Sigmoid colon (tissue), 7 donors: ENCODE measurements around the gene MYMX. TPM values are rescaled to one million over a fixed set of nuclear protein-coding genes. Genes with fewer than 3 reads are reported as not detected.
A peak's percentile ranks its signal among the peaks of the same experiment; 100 is the strongest.

Source experiments
- DNase-seq: peaks from one replicate; pipeline ENCODE4 v3.0.0-alpha.2; 2019
- H3K27ac ChIP-seq, 4 donors: fragments of 200-600 bp; sonication (generic); one replicate each; pipeline ENCODE4 v1.5.1; 2016 to 2019; ENCODE audit warnings: mild to moderate bottlenecking in 1 of 4
- H3K27me3 ChIP-seq, 3 donors: fragments of 200-600 bp; sonication (generic); one replicate each; pipeline ENCODE4 v1.5.1; 2019; ENCODE audit warnings: mild to moderate bottlenecking in 1 of 3
- H3K36me3 ChIP-seq, 4 donors: fragments of 200-600 bp; sonication (generic); one replicate each; pipeline ENCODE4 v1.5.1; 2016 to 2019
- H3K4me1 ChIP-seq, 4 donors: fragments of 200-600 bp; sonication (generic); one replicate each; pipeline ENCODE4 v1.5.1; 2017 to 2019
- H3K4me3 ChIP-seq, 4 donors: fragments of 200-600 bp; sonication (generic); one replicate each; pipeline ENCODE4 v1.5.1; 2017 to 2019; ENCODE audit warnings: mild to moderate bottlenecking in 2 of 4, moderate library complexity in 1 of 4
- H3K9me3 ChIP-seq, 4 donors: fragments of 200-600 bp in 3 of 4; sonication (generic) in 3 of 4; one replicate each; pipeline versions ENCODE4 v1.5.1 to v1.6.1; 2013 to 2019
- EP300 ChIP-seq, 4 donors: sonication (generic); formaldehyde crosslinking; IDR thresholded peaks; one replicate each; pipeline ENCODE4 v1.6.1; 2017; ENCODE audit warnings: antibody characterized with exemption in 4 of 4
- POLR2A ChIP-seq, 2 donors: fragments of 450-650 bp; IDR thresholded peaks; one replicate each; pipeline ENCODE4 v1.6.1; 2016; ENCODE audit warnings: antibody characterized with exemption in 2 of 2, mild to moderate bottlenecking in 2 of 2, moderate library complexity in 2 of 2
- POLR2AphosphoS5 ChIP-seq, 4 donors: sonication (generic); formaldehyde crosslinking; IDR thresholded peaks; one replicate each; pipeline ENCODE4 v1.6.1; 2017; ENCODE audit warnings: antibody characterized with exemption in 4 of 4
- WGBS, 2 donors: extraction: QIAGEN DNeasy Blood & Tissue Kit; methylation state at CpG; one replicate each; pipeline ENCODE4 v1.1.7; 2013; 5-methylcytosine and 5-hydroxymethylcytosine counted together
- intact Hi-C: fragments of 100-400 bp; cut with DNase I; formaldehyde crosslinking; loops from one replicate; pipeline ENCODE4 v1.15.1; 2023
- polyA plus RNA-seq, 3 donors: library from polyadenylated mRNA; stranded (reverse); fragments of 200-250 nt; gene quantifications; one replicate each; pipeline ENCODE4 v1.2.3, GENCODE V29; 2013
- total RNA-seq, 4 donors: library from RNA; depleted of rRNA; stranded (reverse); fragments of >200 nt; gene quantifications; one replicate each; pipeline ENCODE4 v1.1.0, GENCODE V29; 2016
- TF ChIP-seq, protein P1 (sequence below), 4 experiments: fragments of 450-650 bp in 3 of 4; fragments of 200-600 bp in 1 of 4; IDR thresholded peaks; one replicate each; pipeline ENCODE4 v1.5.1; 2016 to 2019; ENCODE audit warnings: antibody characterized with exemption in 4 of 4, mild to moderate bottlenecking in 3 of 4, moderate library complexity in 2 of 4
- donor health status: healthy with polysubstance abuse.
- donor health status: Bipolar disorder and iron deficiency.
- donor health status: healthy.

The MYMX gene
- total and polyA plus RNA-seq, 7 donors = 0.28 TPM; not detected in 6

GRCh38 chr6:44221961-44222335 is 5.2 kb downstream of the MYMX start:
- no peaks in the 10 kb centered on the region for H3K27me3 ChIP-seq
- H3K4me1 ChIP-seq = peaks cover 0 to 94% (median 89%) of the 10 kb centered on the region in 4 donors
- DNase-seq = no peak
- intact Hi-C loops = loop anchor here (1.0 to 5.0 kb wide), 3 partner anchors 12 to 450 kb away; partner anchors contain the start of genes MRPL14, TMEM63B and VEGFA
- no peaks in the 10 kb centered on the region for H3K36me3 ChIP-seq
- peak overlapping the region; percentile 63 to 78 (median 68) for H3K4me3 ChIP-seq
- TF ChIP-seq EP300 (IDR thresholded peaks at IDR 0.05) = no peak
- TF ChIP-seq POLR2A (IDR thresholded peaks at IDR 0.05) = no peak
- TF ChIP-seq, protein P1, sequence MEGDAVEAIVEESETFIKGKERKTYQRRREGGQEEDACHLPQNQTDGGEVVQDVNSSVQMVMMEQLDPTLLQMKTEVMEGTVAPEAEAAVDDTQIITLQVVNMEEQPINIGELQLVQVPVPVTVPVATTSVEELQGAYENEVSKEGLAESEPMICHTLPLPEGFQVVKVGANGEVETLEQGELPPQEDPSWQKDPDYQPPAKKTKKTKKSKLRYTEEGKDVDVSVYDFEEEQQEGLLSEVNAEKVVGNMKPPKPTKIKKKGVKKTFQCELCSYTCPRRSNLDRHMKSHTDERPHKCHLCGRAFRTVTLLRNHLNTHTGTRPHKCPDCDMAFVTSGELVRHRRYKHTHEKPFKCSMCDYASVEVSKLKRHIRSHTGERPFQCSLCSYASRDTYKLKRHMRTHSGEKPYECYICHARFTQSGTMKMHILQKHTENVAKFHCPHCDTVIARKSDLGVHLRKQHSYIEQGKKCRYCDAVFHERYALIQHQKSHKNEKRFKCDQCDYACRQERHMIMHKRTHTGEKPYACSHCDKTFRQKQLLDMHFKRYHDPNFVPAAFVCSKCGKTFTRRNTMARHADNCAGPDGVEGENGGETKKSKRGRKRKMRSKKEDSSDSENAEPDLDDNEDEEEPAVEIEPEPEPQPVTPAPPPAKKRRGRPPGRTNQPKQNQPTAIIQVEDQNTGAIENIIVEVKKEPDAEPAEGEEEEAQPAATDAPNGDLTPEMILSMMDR (IDR thresholded peaks at IDR 0.05) = no peak
- no peak for TF ChIP-seq POLR2AphosphoS5 (IDR thresholded peaks at IDR 0.05)
- H3K27ac ChIP-seq = peak overlapping the region; percentile 94 to 98 (median 97)
- WGBS, 2 donors = 30 to 75% methylated on average over 2 of the region's 2 CpGs
- no peaks in the 10 kb centered on the region for H3K9me3 ChIP-seq

- DNase-seq = peak; percentile 73
- Histone ChIP-seq H3K4me1 (peaks cover 0 to 94% (median 89%) of the 10 kb centered on the region in 4 donors), H3K4me3 (peak overlapping the region; percentile 63 to 78 (median 68)), H3K27me3 (no peaks in the 10 kb centered on the region), H3K36me3 (no peaks in the 10 kb centered on the region), H3K9me3 (no peaks in the 10 kb centered on the region), H3K27ac (peak overlapping the region; percentile 94 to 98 (median 97))
- TF ChIP-seq, protein P1 (IDR thresholded peaks at IDR 0.05) = no peak
- TF ChIP-seq EP300 (IDR thresholded peaks at IDR 0.05) (no peak), POLR2A (IDR thresholded peaks at IDR 0.05) (no peak), POLR2AphosphoS5 (IDR thresholded peaks at IDR 0.05) (no peak)
- intact Hi-C loops = loop anchor here (5.0 kb wide), 2 partner anchors 95 to 450 kb away; partner anchors contain the start of genes MRPL14, TMEM63B and VEGFA
- 17 to 28% methylated on average over 26 of the region's 26 CpGs for WGBS, 2 donors
Observed at GRCh38 chr6:44222486-44223318, 6.0 kb downstream of the MYMX start.

DNA sequence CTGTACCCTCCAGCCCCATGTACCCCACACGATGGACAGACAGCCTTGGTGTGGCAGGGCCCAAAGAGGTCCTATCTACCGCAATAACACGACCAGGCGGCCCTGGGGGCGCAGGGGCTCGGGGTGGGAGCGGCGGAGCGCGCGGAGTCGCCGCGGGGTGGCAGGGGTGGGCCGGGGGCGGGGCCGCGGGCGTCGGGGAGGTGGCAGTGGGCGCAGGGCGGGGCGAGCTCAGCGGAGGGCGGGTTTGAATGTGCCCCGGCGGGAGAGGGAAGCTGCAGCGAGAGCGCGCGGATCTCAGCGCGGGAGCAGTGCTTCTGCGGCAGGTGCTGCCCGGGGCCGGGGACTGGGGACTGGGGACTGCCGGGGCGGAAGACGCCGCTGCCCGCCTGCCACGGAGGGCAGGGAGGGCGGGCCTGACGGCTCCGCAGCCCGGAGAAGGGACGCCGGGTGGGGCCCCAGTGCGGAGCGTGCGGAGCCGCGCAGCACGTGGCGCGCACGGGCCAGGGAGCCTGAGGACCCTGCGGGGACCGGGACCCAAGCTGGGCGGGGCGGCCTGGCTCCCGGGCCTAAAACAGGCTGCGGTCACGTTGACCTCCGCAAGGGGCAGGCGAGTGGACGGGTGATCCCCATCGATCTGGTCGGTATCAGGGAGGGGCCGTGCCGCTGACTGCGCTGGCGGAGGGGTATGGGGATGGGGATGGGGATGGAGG is 6.7 kb downstream of the MYMX start, which contains the start of gene SLC29A1:
SLC29A1 (plus strand) TSS at position 277 of the 710 bp plus-strand sequence. CDS start 3,719 bp downstream, outside the sequence.
- Histone ChIP-seq H3K27ac (peak within 1 kb of the TSS; percentile 94 to 98 (median 97)), H3K4me3 (peak within 1 kb of the TSS; percentile 63 to 78 (median 68)), H3K4me1 (peaks cover 0 to 94% (median 89%) of the 10 kb centered on the region in 4 donors), H3K27me3 (no peaks in the 10 kb centered on the region), H3K36me3 (no peaks in the 10 kb centered on the region), H3K9me3 (no peaks in the 10 kb centered on the region)
- intact Hi-C loops = loop anchor here (5.0 kb wide), 2 partner anchors 96 to 451 kb away; partner anchors contain the start of genes MRPL14, TMEM63B and VEGFA
- 1% methylated on average over 73 of the region's 73 CpGs for WGBS, 2 donors
- TF ChIP-seq POLR2AphosphoS5 (IDR thresholded peaks at IDR 0.05) (peak; percentile 82 to 90 (median 88)), POLR2A (IDR thresholded peaks at IDR 0.05) (no peak), EP300 (IDR thresholded peaks at IDR 0.05) (no peak)
- TF ChIP-seq, protein P1 (IDR thresholded peaks at IDR 0.05) = peak in 1 of 4 experiments; percentile 20
- peak; percentile 91 for DNase-seq

DNA sequence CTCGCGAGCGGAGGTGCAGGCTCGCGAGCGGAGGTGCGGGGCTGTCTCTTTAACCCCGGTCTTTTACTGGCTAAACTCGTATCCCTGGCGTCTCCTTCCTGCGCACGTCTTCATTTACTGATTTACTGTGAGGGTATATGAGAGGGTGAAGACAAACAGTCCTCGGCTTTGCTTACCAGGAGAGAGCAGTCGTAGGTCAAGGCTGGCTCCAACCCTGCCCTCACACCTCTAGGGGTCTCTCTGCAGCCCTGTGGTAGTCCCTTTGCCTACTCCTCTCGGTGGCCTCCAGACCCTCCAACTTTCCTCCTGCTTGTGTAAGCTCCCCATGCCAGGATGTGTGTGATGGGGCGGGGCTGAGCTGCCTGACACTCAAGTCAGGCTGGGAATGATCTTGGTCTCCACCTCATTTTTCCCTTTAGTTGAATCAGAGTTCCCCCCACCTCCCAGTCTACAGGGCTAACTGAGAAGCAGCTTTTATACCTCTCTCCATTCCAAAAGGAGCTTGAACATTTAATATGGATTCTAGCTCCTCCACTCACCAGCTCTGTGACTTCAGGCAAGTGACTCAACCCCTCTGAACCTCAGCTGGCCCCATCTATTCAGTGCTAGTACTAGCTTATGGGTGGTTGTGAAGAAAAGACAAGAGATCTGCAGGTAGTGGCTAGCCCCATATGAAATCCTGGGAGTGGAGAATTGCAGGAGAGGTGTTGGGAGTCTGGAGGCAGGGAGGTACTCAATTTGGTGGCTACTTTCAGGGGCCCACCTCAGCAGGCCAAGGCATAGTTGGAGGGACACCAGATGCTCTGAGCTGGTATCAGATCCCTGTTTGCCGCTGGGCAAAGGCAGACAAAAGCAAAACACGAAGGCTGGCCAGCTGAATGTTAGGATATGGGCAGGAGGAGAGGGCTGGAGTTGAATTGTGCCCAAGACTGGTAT is 7.6 kb downstream of the MYMX start:
- Histone ChIP-seq H3K36me3 (peaks cover 0 to 5% (median under 1%) of the 10 kb centered on the region in 4 donors), H3K4me3 (peak overlapping the region; percentile 63 to 78 (median 68)), H3K27ac (peak overlapping the region; percentile 94 to 98 (median 97)), H3K4me1 (peaks cover 0 to 94% (median 91%) of the 10 kb centered on the region in 4 donors), H3K9me3 (no peaks in the 10 kb centered on the region), H3K27me3 (no peaks in the 10 kb centered on the region)
- 7 to 13% methylated on average over 18 of the region's 18 CpGs for whole genome bisulfite sequencing, 2 donors
- intact Hi-C loops = loop anchor here (5.0 kb wide), 2 partner anchors 97 to 452 kb away; partner anchors contain the start of genes MRPL14, TMEM63B and VEGFA
- DNase-seq = peak; percentile 75
- TF ChIP-seq EP300 (IDR thresholded peaks at IDR 0.05) = no peak
- peak in 2 of 4 donors; percentile 2 to 25 for TF ChIP-seq POLR2AphosphoS5 (IDR thresholded peaks at IDR 0.05)
- TF ChIP-seq, protein P1 (IDR thresholded peaks at IDR 0.05) = no peak
